Activated CD4-positive, alpha-beta T cell treated with anti-CD3 and anti-CD28 coated beads for 36 hours (primary cell): ENCODE measurements around the gene PALS1. TPM values are rescaled to one million over a fixed set of nuclear protein-coding genes. Genes with fewer than 3 reads are reported as not detected.

Source experiments
- ATAC-seq: fragments of 200-7000 bp; cut with Tn5 transposase; one replicate; pipeline ENCODE4 v1.10.0; 2021; ENCODE audit warnings: mild to moderate bottlenecking, moderate library complexity
- CTCF ChIA-PET: fragments of 350-600 bp; sonication (Branson Sonifier 250); formaldehyde crosslinking; loops from one replicate; lab custom pipeline; 2021; ENCODE audit warnings: antibody characterized with exemption; lab: Charles Lee
- POLR2A ChIA-PET: fragments of 350-600 bp; sonication (Branson Sonifier 250); formaldehyde crosslinking; loops from one replicate; lab custom pipeline; 2021; ENCODE audit warnings: antibody characterized with exemption, inconsistent platforms; lab: Charles Lee
- DNase-seq: peaks from one replicate; pipeline ENCODE4 v3.0.0-alpha.2; 2020
- H3K27ac Mint-ChIP-seq: one replicate; pipeline ENCODE4 v1.8.0; 2021; ENCODE audit warnings: mixed read lengths
- H3K27me3 Mint-ChIP-seq: one replicate; pipeline ENCODE4 v1.8.0; 2021; ENCODE audit warnings: mixed read lengths
- H3K36me3 Mint-ChIP-seq: one replicate; pipeline ENCODE4 v1.8.0; 2021; ENCODE audit warnings: low read depth, mixed read lengths
- H3K4me1 Mint-ChIP-seq: one replicate; pipeline ENCODE4 v1.8.0; 2021; ENCODE audit warnings: mixed read lengths
- H3K4me3 Mint-ChIP-seq: one replicate; pipeline ENCODE4 v1.8.0; 2021; ENCODE audit warnings: mild to moderate bottlenecking, moderate library complexity, mixed read lengths
- H3K9me3 Mint-ChIP-seq: one replicate; pipeline ENCODE4 v1.8.0; 2021; ENCODE audit warnings: low read depth, mixed read lengths
- intact Hi-C, 2 experiments: fragments of 100-400 bp; cut with DNase I in 1 of 2; cut with micrococcal nuclease in 1 of 2; formaldehyde crosslinking; loops; one replicate each; pipeline versions ENCODE4 v1.14.2 to v1.15.1; 2022 to 2024; cut with DNase I, micrococcal nuclease
- total RNA-seq, 2 experiments: library from RNA; stranded (reverse); gene quantifications; one replicate each; pipeline ENCODE4 v1.2.3, GENCODE V29; 2021

PALS1 gene
- total RNA-seq, 2 experiments from 2014 or later: 5.9 to 6.6 TPM

DNA sequence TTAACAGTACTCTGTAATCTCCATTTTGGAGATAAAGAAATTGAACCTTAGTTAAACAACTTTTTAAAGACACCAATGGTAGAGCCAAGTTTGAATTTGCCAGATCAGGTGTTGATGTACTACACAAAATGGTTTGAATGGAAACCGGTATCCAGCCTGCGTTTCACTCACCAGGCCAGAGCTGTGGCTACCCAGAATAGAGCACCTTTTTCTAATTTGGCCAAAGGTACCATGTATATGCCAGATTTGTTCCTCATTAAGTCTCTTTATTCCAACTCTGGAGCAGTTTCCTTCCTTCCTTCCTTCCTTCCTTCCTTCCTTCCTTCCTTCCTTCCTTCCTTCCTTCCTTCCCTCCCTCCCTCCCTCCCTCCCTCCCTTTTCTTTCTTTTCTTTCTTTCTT is 39.3 kb downstream of the PALS1 start:
- no peaks in the 10 kb centered on the region for H3K9me3 Mint-ChIP-seq
- H3K27me3 Mint-ChIP-seq: no peaks in the 10 kb centered on the region
- ChIA-PET POLR2A (no interaction called here), CTCF (interaction anchor here (1.4 kb wide), 1 partner anchor 11 kb away, joined by 3 read pairs; no protein-coding TSS in a partner anchor)
- no peak overlapping the region for H3K27ac Mint-ChIP-seq
- H3K36me3 Mint-ChIP-seq: peaks cover 3% of the 10 kb centered on the region
- intact Hi-C loops: no loop called here
- no peak for ATAC-seq
- H3K4me1 Mint-ChIP-seq: peaks cover 10% of the 10 kb centered on the region
- no peak for DNase-seq
- no peak overlapping the region for H3K4me3 Mint-ChIP-seq

GRCh38 chr14:67285876-67286452 is 44.7 kb downstream of the PALS1 start:
- CTCF ChIA-PET: interaction anchor here (0.6 to 2.6 kb wide), 34 partner anchors 9 to 1060 kb away, joined by 3 to 42 read pairs (median 4); partner anchors contain the start of gene ATP6V1D
- intact Hi-C loops: loop anchor here (1.0 to 5.0 kb wide), 4 partner anchors 120 to 929 kb away; no protein-coding TSS in a partner anchor
- DNase-seq: no peak
- POLR2A ChIA-PET: interaction anchor here (0.6 kb wide), 1 partner anchor 73 kb away, joined by 3 read pairs; no protein-coding TSS in a partner anchor
- no peaks in the 10 kb centered on the region for H3K9me3 Mint-ChIP-seq
- no peaks in the 10 kb centered on the region for H3K36me3 Mint-ChIP-seq
- H3K4me1 Mint-ChIP-seq: no peaks in the 10 kb centered on the region
- no peak overlapping the region for H3K27ac Mint-ChIP-seq
- no peak overlapping the region for H3K4me3 Mint-ChIP-seq
- H3K27me3 Mint-ChIP-seq: no peaks in the 10 kb centered on the region
- ATAC-seq: no peak

Other genes starting within 250 kb of the PALS1 start
- not detected for gene GARIN2, start 52.0 kb upstream of the PALS1 start, total RNA-seq
- 10 to 100 TPM; 23.3 to 26.7 TPM for gene ATP6V1D, start 118.4 kb downstream of the PALS1 start, total RNA-seq
- gene EIF2S1, start 118.9 kb downstream of the PALS1 start, total RNA-seq: 100 to 1,000 TPM; 212 to 233 TPM
- gene PLEK2, start 170.7 kb downstream of the PALS1 start, total RNA-seq: 1 to 10 TPM; 2.9 to 5.1 TPM
- 1 to 10 TPM; 1.3 to 1.5 TPM for gene TMEM229B, start 247.3 kb downstream of the PALS1 start, total RNA-seq